Caco-2 (cell line): ENCODE results near the gene ZNF609. TPM values are rescaled to one million over a fixed set of nuclear protein-coding genes. Genes with fewer than 3 reads are reported as not detected.

Experiments
- BruUV-seq: library from RNA; stranded (reverse); fragments of 400-500 nt; replicated peaks from 2 replicates; lab custom pipeline; 2021; lab: Mats Ljungman, UMichigan
- CTCF ChIA-PET: fragments of 300-600 bp; sonication (Branson Sonifier 250); formaldehyde crosslinking; loops from one replicate; lab custom pipeline; 2022; ENCODE audit warnings: antibody characterized with exemption; lab: Charles Lee
- POLR2A ChIA-PET: fragments of 300-600 bp; sonication (Branson Sonifier 250); formaldehyde crosslinking; loops from one replicate; lab custom pipeline; 2022; ENCODE audit warnings: antibody characterized with exemption; lab: Charles Lee
- DNase-seq, 2 experiments: peaks; one replicate each; pipeline versions ENCODE4 v3.0.0 to v3.0.0-alpha.2; 2020 to 2022
- H3K27me3 ChIP-seq: replicated peaks from 2 replicates; pipeline ENCODE4 v1.6.0; 2011; ENCODE audit warnings: low read length; ENCODE audit not compliant: control insufficient read depth, insufficient read depth
- H3K36me3 ChIP-seq: 2 replicates; pipeline ENCODE4 v1.5.1; 2011; ENCODE audit warnings: low read length; ENCODE audit not compliant: control insufficient read depth, insufficient read depth
- H3K4me1 ChIP-seq: fragments of 250-450 bp; sonication (Bioruptor Pico); 2 replicates; pipeline ENCODE4 v1.5.1; 2020; ENCODE audit warnings: mild to moderate bottlenecking
- H3K4me3 ChIP-seq: 2 replicates; pipeline ENCODE4 v1.5.1; 2011; ENCODE audit warnings: low read depth, mild to moderate bottlenecking, control low read depth, low read length
- H3K9me3 ChIP-seq: fragments of 250-450 bp; sonication (Bioruptor Pico); 2 replicates; pipeline ENCODE4 v1.5.1; 2020; ENCODE audit warnings: mild to moderate bottlenecking, moderate library complexity
- H3K27ac Mint-ChIP-seq: one replicate; pipeline ENCODE4 v1.8.0; 2022; ENCODE audit warnings: mixed read lengths; ENCODE audit not compliant: unreplicated experiment
- H3K27me3 Mint-ChIP-seq: one replicate; pipeline ENCODE4 v1.8.0; 2022; ENCODE audit warnings: mixed read lengths; ENCODE audit not compliant: insufficient read depth, unreplicated experiment
- H3K36me3 Mint-ChIP-seq: one replicate; pipeline ENCODE4 v1.8.0; 2022; ENCODE audit warnings: mild to moderate bottlenecking, mixed read lengths; ENCODE audit not compliant: insufficient read depth, unreplicated experiment
- H3K4me1 Mint-ChIP-seq: one replicate; pipeline ENCODE4 v1.8.0; 2022; ENCODE audit warnings: low read depth, mixed read lengths; ENCODE audit not compliant: unreplicated experiment
- H3K4me3 Mint-ChIP-seq: one replicate; pipeline ENCODE4 v1.8.0; 2022; ENCODE audit warnings: mild to moderate bottlenecking, moderate library complexity, mixed read lengths; ENCODE audit not compliant: unreplicated experiment
- H3K9me3 Mint-ChIP-seq: one replicate; pipeline ENCODE4 v1.8.0; 2022; ENCODE audit warnings: mixed read lengths; ENCODE audit not compliant: unreplicated experiment
- CTCF ChIP-seq, 2 experiments: fragments of 200-600 bp in 1 of 2; IDR thresholded peaks; 1 replicate in 1 of 2; 2 replicates in 1 of 2; pipeline versions ENCODE4 v1.5.1 to v1.8.0; 2011 to 2022; ENCODE audit warnings: antibody characterized with exemption in 1 of 2, control low read depth in 1 of 2, inconsistent platforms in 1 of 2, low read depth in 1 of 2, low read length in 1 of 2, mild to moderate bottlenecking in 1 of 2, moderate library complexity in 1 of 2; ENCODE audit not compliant: insufficient read depth in 1 of 2, severe bottlenecking in 1 of 2, unreplicated experiment in 1 of 2
- intact Hi-C: fragments of 100-400 bp; cut with micrococcal nuclease; formaldehyde crosslinking; loops from one replicate; pipeline ENCODE4 v1.10.0; 2022; ENCODE audit not compliant: unreplicated experiment
- total RNA-seq: library from RNA; stranded (reverse); gene quantifications from 2 replicates; pipeline ENCODE4 v1.2.3, GENCODE V29; 2022

ZNF609 gene
- total RNA-seq, 1 experiment from 2014 or later: 30.1 TPM

- H3K27me3 ChIP-seq: no peaks in the 10 kb centered on the region
- peaks cover 49% of the 10 kb centered on the region for H3K4me1 ChIP-seq
- intact Hi-C loops: loop anchor here (2.0 kb wide), 1 partner anchor 35 kb away; no protein-coding TSS in a partner anchor
- CTCF ChIA-PET: interaction anchor here (0.9 to 1.9 kb wide), 3 partner anchors 9 to 20 kb away, joined by 4 to 9 read pairs (median 4); no protein-coding TSS in a partner anchor
- peaks cover 17% of the 10 kb centered on the region for H3K36me3 Mint-ChIP-seq
- peaks cover 30% of the 10 kb centered on the region for H3K4me1 Mint-ChIP-seq
- no peaks in the 10 kb centered on the region for H3K9me3 Mint-ChIP-seq
- TF ChIP-seq CTCF (IDR thresholded peaks at IDR 0.05; ENCODE audit: insufficient read depth in 1 of 2, low read depth in 1 of 2, low read length in 1 of 2, severe bottlenecking in 1 of 2, unreplicated experiment in 1 of 2): no peak
- H3K9me3 ChIP-seq: no peaks in the 10 kb centered on the region
- POLR2A ChIA-PET: no interaction called here
- no peaks in the 10 kb centered on the region for H3K27me3 Mint-ChIP-seq
- no peak overlapping the region for H3K4me3 ChIP-seq
- H3K36me3 ChIP-seq: no peaks in the 10 kb centered on the region; the same call in 1 of the 2 replicates
- H3K27ac Mint-ChIP-seq: peak overlapping the region; percentile 66
- no peak for DNase-seq
- H3K4me3 Mint-ChIP-seq: peak overlapping the region; percentile 67
- no TSS peak for BruUV-seq
These were observed 173.6 kb downstream of the ZNF609 start for GRCh38 chr15:64634027-64634426.

- peak overlapping the region; percentile 3; the same call in 1 of the 2 replicates for H3K4me3 ChIP-seq
- CTCF ChIA-PET: interaction anchor here (0.6 to 1.9 kb wide), 6 partner anchors 8 to 96 kb away, joined by 3 to 9 read pairs (median 4); no protein-coding TSS in a partner anchor
- POLR2A ChIA-PET: interaction anchor here (0.7 to 1.0 kb wide), 4 partner anchors 17 to 247 kb away, joined by 3 to 8 read pairs (median 3); partner anchors contain the start of gene TRIP4
These were observed 174.5 kb downstream of the ZNF609 start for GRCh38 chr15:64634576-64635498.

More at GRCh38 chr15:64634576-64635498, 174.5 kb downstream of the ZNF609 start:
- BruUV-seq: no TSS peak
- TF ChIP-seq CTCF (IDR thresholded peaks at IDR 0.05; ENCODE audit: insufficient read depth in 1 of 2, low read depth in 1 of 2, low read length in 1 of 2, severe bottlenecking in 1 of 2, unreplicated experiment in 1 of 2): no peak
- H3K4me3 Mint-ChIP-seq: peak overlapping the region; percentile 67
- DNase-seq: peak; percentile 78 to 80
- H3K9me3 Mint-ChIP-seq: no peaks in the 10 kb centered on the region
- intact Hi-C loops: loop anchor here (1.0 to 2.0 kb wide), 2 partner anchors 16 to 36 kb away; no protein-coding TSS in a partner anchor
- peaks cover 16% of the 10 kb centered on the region for H3K36me3 Mint-ChIP-seq
- Histone ChIP-seq H3K9me3 (no peaks in the 10 kb centered on the region), H3K36me3 (no peaks in the 10 kb centered on the region; the same call in 1 of the 2 replicates), H3K27me3 (no peaks in the 10 kb centered on the region), H3K4me1 (peaks cover 57% of the 10 kb centered on the region)
- H3K4me1 Mint-ChIP-seq: peaks cover 36% of the 10 kb centered on the region
- no peaks in the 10 kb centered on the region for H3K27me3 Mint-ChIP-seq
- peak overlapping the region; percentile 66 for H3K27ac Mint-ChIP-seq
